H1 (cell line): ENCODE data around the gene ZPBP2. TPM values are rescaled to one million over a fixed set of nuclear protein-coding genes. Genes with fewer than 3 reads are reported as not detected.

Experiments used
- CTCF ChIA-PET: fragments of 300-600 bp; sonication (Branson Sonifier 250); formaldehyde crosslinking; loops from one replicate; lab custom pipeline; 2021; ENCODE audit not compliant: partially characterized antibody; lab: Charles Lee
- POLR2A ChIA-PET: fragments of 300-600 bp; sonication (Branson Sonifier 250); formaldehyde crosslinking; loops from one replicate; lab custom pipeline; 2021; ENCODE audit warnings: inconsistent platforms; ENCODE audit not compliant: partially characterized antibody; lab: Charles Lee
- DNase-seq, 2 experiments: peaks; one replicate each; pipeline versions ENCODE4 v3.0.0 to v3.0.0-alpha.2; 2010 to 2022; ENCODE audit warnings: low spot score in 2 of 2, low read depth in 1 of 2, mixed read lengths in 1 of 2
- FAIRE-seq: peaks from 2 replicates; lab custom pipeline; 2011; peaks lifted over from hg19 to GRCh38; lab: Jason Lieb, UNC
- H2AFZ ChIP-seq: 2 replicates; pipeline ENCODE4 v1.8.1; 2012; ENCODE audit warnings: low read length, inconsistent platforms
- H2AK5ac ChIP-seq: 2 replicates; pipeline ENCODE4 v1.6.1; 2013; ENCODE audit warnings: low read depth, low read length
- H2BK120ac ChIP-seq: replicated peaks from 2 replicates; pipeline ENCODE3; 2013; ENCODE audit warnings: low read depth, low read length, inconsistent platforms
- H2BK12ac ChIP-seq: 2 replicates; pipeline ENCODE4 v1.6.1; 2013; ENCODE audit warnings: low read depth, low read length
- H2BK15ac ChIP-seq: 2 replicates; pipeline ENCODE4 v1.6.1; 2013; ENCODE audit warnings: low read length
- H2BK20ac ChIP-seq: 2 replicates; pipeline ENCODE4 v1.6.1; 2013; ENCODE audit warnings: low read length
- H2BK5ac ChIP-seq: 2 replicates; pipeline ENCODE4 v1.6.1; 2013; ENCODE audit warnings: low read depth, low read length
- H3K14ac ChIP-seq: 2 replicates; pipeline ENCODE4 v1.6.1; 2013; ENCODE audit warnings: inconsistent platforms; ENCODE audit not compliant: insufficient read length
- H3K18ac ChIP-seq: 2 replicates; pipeline ENCODE4 v1.6.1; 2013; ENCODE audit warnings: low read length; ENCODE audit errors: extremely low read depth
- H3K23ac ChIP-seq: 2 replicates; pipeline ENCODE4 v1.6.1; 2013; ENCODE audit warnings: inconsistent platforms; ENCODE audit not compliant: insufficient read length
- H3K23me2 ChIP-seq: 2 replicates; pipeline ENCODE4 v1.6.1; 2013; ENCODE audit warnings: low read depth, low read length
- H3K27ac ChIP-seq: 2 replicates; pipeline ENCODE4 v1.6.1; 2011; ENCODE audit warnings: low read depth, low read length, inconsistent platforms
- H3K27me3 ChIP-seq, 4 experiments: replicated peaks in 1 of 4; 1 replicate in 1 of 4; 2 replicates in 3 of 4; pipeline versions ENCODE4 v1.6.1 to v1.8.1; 2011 to 2013; ENCODE audit warnings: low read length in 3 of 4, mild to moderate bottlenecking in 3 of 4, inconsistent platforms in 2 of 4, mixed read lengths in 2 of 4, moderate library complexity in 1 of 4; ENCODE audit not compliant: control insufficient read depth in 3 of 4, insufficient read depth in 3 of 4; ENCODE audit errors: extremely low read depth in 1 of 4
- H3K36me3 ChIP-seq, 4 experiments: 2 replicates each; pipeline versions ENCODE4 v1.6.1 to v1.8.1; 2011 to 2013; ENCODE audit warnings: mild to moderate bottlenecking in 4 of 4, low read length in 3 of 4, moderate library complexity in 2 of 4, control low read depth in 1 of 4, inconsistent platforms in 1 of 4; ENCODE audit not compliant: insufficient read depth in 4 of 4, control insufficient read depth in 2 of 4
- H3K4ac ChIP-seq: replicated peaks from 2 replicates; pipeline ENCODE3; 2013; ENCODE audit warnings: low read length, low read depth, mixed read lengths, inconsistent platforms; ENCODE audit not compliant: insufficient read length
- H3K4me1 ChIP-seq, 4 experiments: replicated peaks in 1 of 4; 1 replicate in 1 of 4; 2 replicates in 3 of 4; pipeline versions ENCODE4 v1.6.1 to v1.8.1; 2011 to 2013; ENCODE audit warnings: low read length in 3 of 4, inconsistent platforms in 2 of 4, mixed read lengths in 1 of 4; ENCODE audit not compliant: insufficient read depth in 4 of 4, control insufficient read depth in 3 of 4
- H3K4me2 ChIP-seq, 2 experiments: 2 replicates each; pipeline versions ENCODE4 v1.6.1 to v1.8.1; 2011 to 2013; ENCODE audit warnings: low read depth in 2 of 2, low read length in 2 of 2, control low read depth in 1 of 2, inconsistent platforms in 1 of 2, mild to moderate bottlenecking in 1 of 2; ENCODE audit not compliant: insufficient read depth in 1 of 2
- H3K4me3 ChIP-seq, 4 experiments: fragments of 200-600, 300-600 bp in 1 of 4; sonication (generic), shearing (Covaris generic), sonication (Bioruptor Twin) in 1 of 4; 2 replicates each; pipeline versions ENCODE4 v1.5.1 to v1.8.1; 2011 to 2016; ENCODE audit warnings: low read length in 4 of 4, low read depth in 3 of 4, control low read depth in 2 of 4, inconsistent platforms in 2 of 4, mild to moderate bottlenecking in 2 of 4, mixed read lengths in 1 of 4, moderate library complexity in 1 of 4; ENCODE audit not compliant: insufficient read depth in 2 of 4; ENCODE audit errors: extremely low read depth in 1 of 4
- H3K56ac ChIP-seq: replicated peaks from 2 replicates; pipeline ENCODE3; 2013; ENCODE audit warnings: low read depth, mild to moderate bottlenecking, mixed read lengths, low read length, inconsistent platforms; ENCODE audit not compliant: insufficient read length
- H3K79me1 ChIP-seq: 2 replicates; pipeline ENCODE4 v1.6.1; 2013; ENCODE audit warnings: low read depth, low read length, control low read depth
- H3K79me2 ChIP-seq, 2 experiments: 2 replicates each; pipeline versions ENCODE4 v1.6.1 to v1.8.1; 2012 to 2013; ENCODE audit warnings: low read length in 2 of 2, mild to moderate bottlenecking in 2 of 2, inconsistent platforms in 1 of 2; ENCODE audit not compliant: insufficient read depth in 2 of 2, control insufficient read depth in 1 of 2
- H3K9ac ChIP-seq, 4 experiments: replicated peaks in 1 of 4; 1 replicate in 1 of 4; 2 replicates in 3 of 4; pipeline versions ENCODE4 v1.6.1 to v1.8.1; 2011 to 2013; ENCODE audit warnings: low read depth in 3 of 4, low read length in 3 of 4, control low read depth in 2 of 4, mild to moderate bottlenecking in 2 of 4, moderate library complexity in 2 of 4, inconsistent platforms in 1 of 4; ENCODE audit errors: extremely low read depth in 1 of 4
- H3K9me3 ChIP-seq, 2 experiments: 2 replicates each; pipeline versions ENCODE4 v1.6.1 to v1.8.1; 2012 to 2013; ENCODE audit warnings: mild to moderate bottlenecking in 2 of 2, moderate library complexity in 2 of 2, control low read depth in 1 of 2, inconsistent platforms in 1 of 2, low read depth in 1 of 2, low read length in 1 of 2, mixed read lengths in 1 of 2; ENCODE audit not compliant: insufficient read depth in 2 of 2
- H4K20me1 ChIP-seq, 2 experiments: replicated peaks in 1 of 2; 2 replicates each; pipeline versions ENCODE3 to v1.8.1; 2011 to 2013; ENCODE audit warnings: inconsistent platforms in 2 of 2, low read length in 2 of 2, mild to moderate bottlenecking in 1 of 2; ENCODE audit not compliant: insufficient read depth in 2 of 2, control insufficient read depth in 1 of 2
- H4K5ac ChIP-seq: 2 replicates; pipeline ENCODE4 v1.6.1; 2013; ENCODE audit warnings: low read length, low read depth, mixed read lengths, inconsistent platforms; ENCODE audit not compliant: insufficient read length
- H4K8ac ChIP-seq: 2 replicates; pipeline ENCODE4 v1.8.0; 2013; ENCODE audit warnings: mild to moderate bottlenecking, moderate library complexity, low read length, inconsistent platforms; ENCODE audit not compliant: insufficient read depth; ENCODE audit errors: extremely low read depth
- H4K91ac ChIP-seq: replicated peaks from 2 replicates; pipeline ENCODE3; 2013; ENCODE audit warnings: low read length, mixed read lengths, inconsistent platforms; ENCODE audit not compliant: insufficient read length
- CEBPB ChIP-seq: IDR thresholded peaks from 2 replicates; pipeline ENCODE4 v1.6.1; 2012; ENCODE audit warnings: low read depth, low read length
- TAF7 ChIP-seq: optimal IDR thresholded peaks from 2 replicates; pipeline ENCODE3; 2011; ENCODE audit warnings: low read depth, mild to moderate bottlenecking, inconsistent platforms, low read length, moderate library complexity, borderline replicate concordance
- WGBS, 2 experiments: shearing (Covaris generic) in 1 of 2; methylation state at CpG; one replicate each; pipeline versions ENCODE4 v1.1.6 to v1.1.7; 2013 to 2015; ENCODE audit warnings: low lambda C conversion rate in 2 of 2, mixed read lengths in 2 of 2, inconsistent platforms in 1 of 2, low coverage in 1 of 2, missing lambda C conversion rate in 1 of 2; ENCODE audit not compliant: insufficient replicate concordance in 2 of 2, insufficient coverage in 1 of 2, insufficient read length in 1 of 2; ENCODE audit errors: extremely low coverage in 1 of 2, missing lambda C conversion rate in 1 of 2; 5-methylcytosine and 5-hydroxymethylcytosine counted together
- polyA plus RNA-seq, 7 experiments: library from polyadenylated mRNA; depleted of rRNA in 3 of 7; stranded (reverse) in 5 of 7; unstranded in 2 of 7; fragments of >200 nt in 5 of 7; fragments of 200-250 nt in 2 of 7; gene quantifications; 1 replicate in 5 of 7; 2 replicates in 1 of 7; 4 replicates in 1 of 7; pipeline versions ENCODE4 v1.2.1 to v1.2.3, GENCODE V29; 2011 to 2013; ENCODE audit warnings: missing spikeins in 2 of 7, mixed read lengths in 2 of 7
- total RNA-seq: library from RNA; stranded (reverse); fragmentation: NEBNext Ultra II Directional; extraction: Animal tissue kit (Norgen Biotek cat#: 25700); gene quantifications from 2 replicates; pipeline ENCODE4 v1.2.1, GENCODE V29; 2021

ZPBP2 gene
- total and polyA plus RNA-seq, 2 of the 8 experiments (the other 6 are each of a cell fraction or from before 2014, with no cell fraction given) = not detected

GRCh38 chr17:39838784-39839183, 29.2 kb upstream of the ZPBP2 start:
- 73% methylated on average over 1 of the region's 1 CpG; no CpG with 5 or more reads in 1 of the 2 experiments for WGBS, 2 experiments

More at GRCh38 chr17:39838784-39839183, 29.2 kb upstream of the ZPBP2 start:
- H3K36me3 ChIP-seq = no peaks in the 10 kb centered on the region
- no peaks in the 10 kb centered on the region for H3K27me3 ChIP-seq
- TF ChIP-seq CEBPB = no peak
- no peak for TF ChIP-seq TAF7
- H3K4me1 ChIP-seq = no peaks in the 10 kb centered on the region
- no peak overlapping the region for H3K18ac ChIP-seq
- no peak overlapping the region for H3K9ac ChIP-seq
- H2BK5ac ChIP-seq = no peak overlapping the region
- no peak overlapping the region for H4K8ac ChIP-seq
- H3K79me1 ChIP-seq = no peaks in the 10 kb centered on the region
- H3K4me3 ChIP-seq = no peak overlapping the region
- H3K27ac ChIP-seq = no peak overlapping the region
- H3K23me2 ChIP-seq = no peaks in the 10 kb centered on the region
- CTCF ChIA-PET = interaction anchor here (0.6 kb wide), 1 partner anchor 36 kb away, joined by 3 read pairs; no protein-coding TSS in a partner anchor
- H2AK5ac ChIP-seq = no peak overlapping the region
- no peak overlapping the region for H3K4me2 ChIP-seq
- H4K91ac ChIP-seq = no peak overlapping the region
- H3K23ac ChIP-seq = no peak overlapping the region
- H3K9me3 ChIP-seq = peaks cover 0 to 4% of the 10 kb centered on the region in 2 experiments; a peak in 1 of 4 replicates
- H4K20me1 ChIP-seq = no peaks in the 10 kb centered on the region
- FAIRE-seq = no peak
- no peak overlapping the region for H2AFZ ChIP-seq
- POLR2A ChIA-PET = no interaction called here
- no peak overlapping the region for H2BK12ac ChIP-seq
- H4K5ac ChIP-seq = no peak overlapping the region
- H2BK15ac ChIP-seq = no peak overlapping the region
- H3K79me2 ChIP-seq = no peaks in the 10 kb centered on the region
- no peak overlapping the region for H3K4ac ChIP-seq
- H2BK20ac ChIP-seq = no peak overlapping the region
- no peak overlapping the region for H2BK120ac ChIP-seq
- H3K56ac ChIP-seq = no peak overlapping the region
- H3K14ac ChIP-seq = no peak overlapping the region
- DNase-seq = no peak
